HG02943 (cell line): ENCODE data around the gene NUPR1.
"Not testable (repeated sequence)": the region's sequence is repeated elsewhere in the genome, so short reads cannot be mapped to it uniquely, and the experiment has no call there.

Experiments used
- ATAC-seq: cut with Tn5 transposase; IDR thresholded peaks from one replicate; pipeline ENCODE4 v1.9.1; 2021; ENCODE audit warnings: mild to moderate bottlenecking, low read depth, moderate library complexity; ENCODE audit not compliant: unreplicated experiment

The NUPR1 gene

DNA sequence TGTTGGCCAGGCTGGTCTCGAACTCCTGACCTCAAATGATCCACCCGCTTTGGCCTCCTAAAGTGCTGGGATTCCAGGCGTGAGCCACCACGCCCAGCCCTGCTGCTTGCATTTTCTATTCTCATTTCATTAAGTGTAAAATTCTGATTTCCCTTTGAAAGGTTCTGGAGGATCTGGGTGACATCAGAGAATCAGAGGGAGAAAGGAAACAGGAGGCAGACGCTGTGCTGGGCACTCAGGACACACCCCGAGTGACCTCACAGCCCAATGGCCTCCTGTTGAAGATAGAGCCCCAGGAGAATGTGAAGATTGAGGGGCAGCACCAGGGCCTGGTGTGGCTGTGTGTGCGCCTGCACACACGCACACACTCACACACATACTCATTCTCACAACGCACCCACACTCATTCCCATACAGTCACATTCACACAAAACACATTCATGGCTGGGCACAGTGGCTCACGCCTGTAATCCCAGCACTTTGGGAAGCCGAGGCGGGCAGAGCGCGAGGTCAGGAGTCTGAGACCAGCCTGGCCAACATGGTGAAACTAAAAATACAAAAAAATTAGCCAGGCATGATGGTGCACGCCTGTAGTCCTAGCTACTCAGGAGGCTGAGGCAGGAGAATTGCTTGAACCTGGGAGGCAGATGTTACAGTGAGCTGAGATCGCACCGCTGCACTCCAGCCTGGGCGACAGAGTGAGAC is 38.1 kb downstream of the NUPR1 start:
- ATAC-seq = not testable (repeated sequence)

DNA sequence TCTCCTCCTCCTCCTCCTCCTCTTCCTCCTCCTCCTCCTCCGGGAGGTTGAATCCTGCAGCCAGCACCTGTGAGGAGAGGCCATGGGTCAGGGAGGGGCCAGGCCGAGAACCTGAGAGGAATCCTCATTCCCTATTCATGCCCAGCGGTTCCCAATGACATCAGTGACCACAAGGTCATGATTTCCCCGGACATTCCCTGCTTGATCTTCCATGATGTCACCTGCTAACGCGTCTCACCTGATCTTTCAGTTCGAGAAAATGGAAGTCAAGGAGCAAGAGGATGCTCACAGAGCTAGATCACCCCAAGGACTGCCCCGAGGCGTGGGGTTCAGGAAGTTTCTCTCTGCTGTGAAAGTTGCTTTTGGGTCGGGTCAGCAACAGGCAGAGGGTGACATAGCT is 38.9 kb downstream of the NUPR1 start:
- no peak for ATAC-seq

DNA sequence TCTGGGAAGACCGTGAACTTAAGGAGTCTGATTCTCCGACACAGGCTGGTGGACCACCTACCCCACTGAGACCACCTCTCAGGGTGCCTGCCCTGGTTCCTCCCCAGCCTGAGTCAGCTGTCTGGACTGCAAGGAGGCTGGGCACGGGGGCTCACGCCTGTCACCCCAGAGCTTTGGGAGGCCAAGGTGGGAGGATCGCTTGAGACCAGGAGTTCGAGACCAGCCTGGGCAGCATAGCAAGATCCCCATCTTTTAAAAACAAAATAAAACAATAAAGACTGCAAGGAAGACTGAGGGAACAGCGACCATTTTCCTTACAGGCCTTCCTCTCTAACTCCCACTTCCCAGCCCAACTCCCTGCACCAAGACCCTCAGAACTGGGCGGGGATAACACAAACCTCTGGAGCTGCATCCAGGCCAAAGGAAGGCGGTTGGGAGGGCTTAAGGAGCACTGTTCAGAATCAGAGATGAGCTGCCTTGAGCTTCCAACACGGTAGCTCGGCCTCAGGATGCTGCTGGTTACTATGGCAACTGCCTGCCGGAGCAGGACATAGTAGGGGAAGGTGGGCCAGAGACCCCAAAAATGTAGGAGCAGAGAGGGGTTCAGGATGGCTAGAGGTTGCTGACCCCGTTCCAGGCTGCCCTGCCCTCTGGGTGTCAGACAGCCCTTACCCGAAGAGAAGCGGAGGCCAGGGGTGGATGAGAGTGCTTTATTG is 40.0 kb downstream of the NUPR1 start:
- ATAC-seq = no peak

DNA sequence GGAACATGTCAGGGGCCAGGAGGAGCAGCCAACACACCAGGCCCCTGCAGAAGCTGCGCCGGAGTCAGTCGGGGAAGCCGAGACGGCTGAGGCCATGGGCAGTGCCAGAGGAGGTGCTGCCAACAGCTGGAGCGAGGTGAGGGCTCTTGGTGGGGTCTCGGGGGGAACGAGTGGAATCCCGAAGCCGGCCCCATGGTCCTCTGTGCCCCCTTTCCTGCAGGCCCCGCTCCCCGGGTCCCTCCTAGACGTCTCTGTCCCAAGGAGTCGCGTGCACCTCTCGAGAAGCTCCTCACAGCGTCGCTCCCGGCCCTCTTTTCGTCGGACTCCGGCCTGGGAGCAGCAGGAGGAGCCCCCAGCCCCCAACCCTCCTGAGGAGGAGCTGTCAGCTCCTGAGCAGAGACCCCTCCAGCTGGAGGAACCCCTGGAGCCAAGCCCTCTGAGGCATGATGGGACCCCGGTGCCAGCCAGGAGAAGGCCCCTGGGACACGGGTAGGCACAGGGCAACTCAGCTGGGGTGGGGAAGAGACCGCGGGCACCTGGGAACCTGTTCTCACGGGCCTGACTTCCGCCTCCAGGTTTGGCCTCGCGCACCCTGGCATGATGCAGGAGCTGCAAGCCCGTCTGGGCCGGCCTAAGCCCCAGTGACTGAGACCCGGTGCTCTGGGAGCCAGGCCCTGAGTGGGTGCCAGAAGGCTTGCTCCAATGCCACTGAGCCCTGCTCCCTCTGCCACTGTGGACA is 40.7 kb downstream of the NUPR1 start:
- no peak for ATAC-seq

DNA sequence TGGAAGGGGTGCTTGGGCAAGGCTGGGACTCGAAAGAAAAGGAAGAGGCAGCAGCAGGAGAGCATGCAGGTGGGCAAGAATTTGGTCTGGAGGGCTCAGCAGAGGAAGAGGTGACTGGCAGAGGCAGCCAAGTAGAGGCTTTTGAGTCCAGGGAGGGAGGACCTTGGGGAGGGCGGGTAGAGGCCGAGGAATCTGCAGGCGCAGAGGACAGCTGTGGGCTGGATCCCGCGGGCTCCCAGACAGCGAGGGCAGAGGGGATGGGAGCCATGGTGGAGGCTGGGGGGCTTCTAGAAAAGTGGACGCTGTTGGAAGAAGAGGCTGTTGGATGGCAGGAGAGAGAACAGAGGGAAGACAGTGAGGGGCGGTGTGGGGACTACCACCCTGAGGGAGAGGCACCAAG is 41.4 kb downstream of the NUPR1 start:
- ATAC-seq = no peak

DNA sequence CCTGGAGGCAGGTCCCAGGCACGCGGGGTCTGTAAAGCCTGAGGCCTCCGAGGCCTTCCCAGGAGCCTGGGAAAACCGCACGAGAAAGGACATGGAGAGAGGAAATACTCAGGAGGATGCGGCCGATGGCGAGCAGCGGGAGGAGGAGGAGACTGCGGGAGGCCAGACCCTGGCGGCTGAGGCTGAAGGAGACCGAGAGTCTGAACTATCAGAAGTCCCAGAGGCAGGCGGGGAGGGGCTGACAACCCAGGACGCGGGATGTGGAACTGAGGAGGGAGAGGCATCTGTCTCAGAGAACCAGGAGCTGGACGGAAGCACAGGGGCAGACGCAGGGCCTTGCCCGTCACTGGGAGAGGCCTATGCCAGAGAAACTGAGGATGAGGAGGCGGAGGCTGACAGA is 41.9 kb downstream of the NUPR1 start:
- ATAC-seq = no peak

DNA sequence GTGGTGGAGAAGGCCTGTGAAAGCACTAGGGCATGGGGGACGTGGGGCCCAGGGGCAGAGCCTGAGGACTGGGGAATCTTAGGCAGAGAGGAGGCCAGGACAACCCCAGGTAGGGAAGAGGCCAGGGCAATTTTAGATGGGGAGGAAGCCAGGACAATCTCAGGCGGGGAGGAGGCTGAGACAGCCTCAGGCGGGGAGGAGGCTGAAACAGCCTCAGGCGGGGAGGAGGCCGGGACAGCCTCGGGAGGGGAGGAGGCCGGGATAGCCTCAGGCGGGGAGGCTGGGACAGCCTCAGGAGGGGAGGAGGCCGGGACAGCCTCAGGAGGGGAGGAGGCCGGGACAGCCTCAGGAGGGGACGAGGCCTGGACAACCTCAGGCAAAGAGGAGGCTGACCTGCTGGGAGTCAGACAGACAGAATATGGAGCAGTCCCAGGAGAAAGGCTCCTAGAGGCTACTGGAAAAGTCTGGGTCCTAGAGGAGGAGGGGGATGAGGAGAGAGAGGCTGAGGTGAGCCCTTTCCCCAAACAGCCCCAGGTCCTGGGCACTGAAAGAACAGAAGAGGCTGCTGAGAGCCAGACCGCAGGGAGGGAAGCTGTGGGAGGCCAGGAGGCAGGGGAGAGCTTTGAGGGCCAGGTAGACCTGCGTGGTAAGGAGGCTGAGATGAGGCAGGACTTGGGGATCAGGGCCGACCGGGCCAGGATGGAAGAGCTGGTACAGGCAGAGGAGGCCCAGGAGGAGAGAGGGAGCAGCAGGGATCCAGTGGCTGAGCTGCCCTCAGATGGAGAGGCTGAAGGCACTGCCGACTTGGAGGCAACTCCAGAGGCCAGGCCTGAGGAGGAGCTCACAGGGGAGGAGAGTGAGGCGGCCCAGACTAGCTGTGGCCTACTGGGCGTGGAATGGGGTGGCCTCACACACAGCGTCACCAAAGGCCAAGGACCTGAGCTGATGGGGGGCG is 42.7 kb downstream of the NUPR1 start:
- ATAC-seq = no peak

DNA sequence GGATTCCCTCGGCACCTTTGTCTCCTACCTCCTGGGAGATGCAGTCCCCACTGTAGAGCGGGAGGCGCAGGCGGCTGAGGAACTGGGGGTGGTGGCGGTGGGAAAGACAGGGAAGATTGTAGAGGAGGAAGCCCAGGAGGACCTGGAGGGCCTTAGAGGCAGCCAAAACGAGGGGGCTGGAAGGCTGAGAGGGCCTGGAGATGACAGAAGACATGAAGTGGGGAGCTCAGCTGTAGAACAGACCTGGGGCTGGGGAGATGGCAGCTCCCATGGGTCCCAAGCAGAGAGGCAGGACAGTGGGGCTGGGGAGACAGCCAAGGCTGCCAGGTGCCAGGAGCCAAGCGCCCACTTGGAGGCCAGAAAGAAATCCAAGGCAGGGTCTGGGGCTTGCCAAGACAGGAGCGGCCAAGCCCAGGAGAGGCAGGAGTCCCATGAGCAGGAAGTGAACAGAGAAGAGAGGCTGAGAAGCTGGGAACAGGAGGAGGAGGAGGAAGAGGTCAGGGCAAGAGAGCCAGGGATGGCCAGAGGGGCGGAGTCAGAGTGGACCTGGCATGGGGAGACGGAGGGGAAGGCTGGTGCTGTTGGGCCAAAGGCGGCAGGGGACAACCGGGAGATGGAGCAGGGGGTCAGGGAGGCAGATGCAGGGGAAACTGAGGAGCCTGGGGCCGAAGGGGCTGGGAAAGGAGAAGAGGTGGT is 43.5 kb downstream of the NUPR1 start:
- no peak for ATAC-seq

DNA sequence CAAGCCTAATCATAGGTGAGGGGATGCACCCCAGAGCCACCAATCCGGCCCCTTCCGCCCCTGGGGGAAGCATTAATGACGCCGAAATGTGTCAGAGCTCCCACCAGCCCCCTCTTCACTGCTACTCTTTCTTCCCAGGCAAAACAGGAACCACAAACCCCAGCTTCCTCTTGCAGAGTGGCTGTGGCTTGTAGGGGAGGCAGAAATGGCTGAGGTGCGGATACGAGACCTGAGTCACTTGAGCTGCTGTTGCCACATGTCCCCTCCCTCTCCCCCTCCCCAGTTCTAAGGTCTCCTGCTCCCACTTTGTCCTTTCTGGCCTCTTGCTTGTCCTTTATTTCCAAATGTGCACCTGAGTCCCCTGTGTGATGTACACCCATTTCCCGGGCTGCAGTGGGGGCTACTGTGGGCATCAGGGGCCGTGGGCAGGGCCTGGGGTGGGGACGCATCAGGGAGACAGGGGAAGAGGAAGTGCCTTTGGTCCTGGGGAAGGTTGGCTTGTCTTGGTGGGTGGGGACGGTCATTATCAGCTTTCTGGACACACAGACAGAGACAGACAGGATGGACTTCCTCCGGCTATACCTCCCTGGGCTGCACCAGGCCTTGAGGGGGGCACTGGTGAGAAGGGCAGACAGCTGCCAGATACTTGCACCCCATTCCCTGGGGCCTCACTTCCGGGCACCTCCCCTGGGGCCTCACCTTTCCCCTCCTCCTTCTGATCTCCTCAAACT is 44.5 kb downstream of the NUPR1 start, which contains the start of gene APOBR:
TSS of gene APOBR (plus strand) at position 523 of the 731 bp plus-strand sequence. CDS start at position 562, 39 bp downstream.
- no peak for ATAC-seq

DNA sequence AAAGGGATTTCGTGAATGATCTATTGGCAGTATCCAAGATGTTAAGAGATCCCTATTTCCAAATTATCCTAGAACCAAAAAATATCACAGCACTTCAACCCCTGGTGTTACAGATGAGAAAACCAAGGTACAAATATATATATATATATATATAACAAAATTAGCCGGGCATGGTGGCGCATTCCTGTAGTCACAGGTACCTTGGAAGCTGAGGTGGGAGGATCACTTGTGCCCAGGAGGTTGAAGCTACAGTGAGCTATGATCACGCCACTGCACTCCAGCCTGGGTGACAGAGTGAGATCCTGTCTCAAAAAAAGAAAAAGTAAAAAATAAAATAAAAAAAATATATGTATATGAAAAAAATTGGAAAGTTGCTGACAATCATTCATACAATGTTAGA is 46.3 kb downstream of the NUPR1 start:
- ATAC-seq = no peak

DNA sequence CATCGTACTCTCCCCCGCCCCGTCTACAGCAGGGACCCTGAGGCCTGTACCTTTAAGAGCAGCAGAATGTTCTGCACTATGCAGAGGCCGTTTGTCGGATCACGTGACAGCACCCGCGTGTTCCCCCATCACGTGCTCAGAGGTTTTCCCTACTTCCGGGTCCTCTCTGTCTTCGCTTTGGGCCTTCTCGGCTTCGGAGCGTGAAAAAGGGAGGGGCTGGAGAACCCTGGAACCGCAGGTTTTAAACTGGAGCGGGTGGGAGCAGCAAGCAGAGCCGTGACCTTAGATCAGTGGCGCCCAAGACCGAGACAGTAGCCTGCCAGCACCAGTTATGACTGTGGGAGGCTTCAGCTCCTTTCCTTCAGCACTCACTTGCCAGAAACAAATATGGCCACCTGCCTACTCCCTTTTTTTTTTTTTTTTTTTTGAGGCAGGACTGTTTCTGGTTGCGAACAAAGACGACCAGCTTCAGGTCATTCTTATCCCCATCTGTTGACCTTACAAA is 46.8 kb downstream of the NUPR1 start, which contains the start of gene CLN3:
TSS of gene CLN3 (minus strand) at position 105 of the 505 bp plus-strand sequence. CDS start 315 bp downstream, outside the sequence.
- peak; percentile 68 for ATAC-seq

DNA sequence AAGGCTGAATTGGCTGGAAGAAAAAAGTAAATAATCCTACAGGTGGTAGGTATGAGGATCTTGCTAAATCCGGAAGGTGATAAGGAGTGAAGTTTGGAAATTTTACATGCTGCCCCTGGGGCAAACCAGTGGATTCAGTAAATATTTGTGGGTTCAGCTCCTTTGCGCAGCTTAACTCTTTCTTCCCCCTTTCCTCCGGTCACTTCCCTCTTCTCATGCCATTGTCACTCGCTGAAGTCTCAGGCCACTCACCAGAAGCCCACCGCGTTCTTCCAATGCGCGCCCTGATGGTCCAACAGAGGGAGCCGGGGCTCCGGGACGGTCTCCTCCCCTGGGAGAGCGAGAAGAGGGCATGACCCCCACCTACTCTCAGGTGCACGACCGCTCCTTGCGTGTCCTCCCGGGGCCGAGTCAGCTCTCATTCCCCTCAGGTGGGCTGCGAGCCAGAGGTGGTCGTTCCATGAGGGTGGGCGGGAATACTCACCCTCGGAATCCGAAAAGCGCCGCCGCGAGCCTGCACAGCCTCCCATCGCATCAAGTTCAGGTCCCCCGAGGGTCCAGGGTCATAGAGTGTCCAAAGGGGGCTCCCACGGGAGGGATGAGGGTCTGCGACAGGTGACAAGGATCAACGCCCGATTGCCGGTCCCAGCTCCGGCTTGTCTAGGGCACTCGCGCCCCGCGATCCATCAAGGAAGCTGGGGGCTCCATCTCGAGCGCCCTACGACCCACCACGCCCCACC is 47.4 kb downstream of the NUPR1 start:
- ATAC-seq = no peak

DNA sequence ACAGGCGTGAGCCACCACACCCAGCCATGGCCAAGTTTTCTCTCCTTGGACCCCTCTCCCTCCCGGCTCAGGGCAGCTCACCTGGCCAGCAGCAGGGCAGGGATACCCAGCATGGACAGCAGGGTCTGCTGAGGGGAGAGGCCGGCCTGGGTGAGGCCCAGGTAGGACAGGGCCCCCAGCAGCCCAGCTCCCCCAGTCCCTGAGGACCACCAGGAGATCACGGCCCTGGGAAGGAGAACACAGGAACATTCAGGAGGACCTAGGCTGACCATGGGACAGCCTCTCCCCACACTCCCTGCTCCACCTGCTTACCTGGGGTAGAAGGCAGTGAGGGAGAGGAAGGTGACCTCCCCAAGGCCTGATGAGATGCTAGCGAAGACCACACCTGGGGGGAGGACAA is 52.5 kb downstream of the NUPR1 start:
- no peak for ATAC-seq

DNA sequence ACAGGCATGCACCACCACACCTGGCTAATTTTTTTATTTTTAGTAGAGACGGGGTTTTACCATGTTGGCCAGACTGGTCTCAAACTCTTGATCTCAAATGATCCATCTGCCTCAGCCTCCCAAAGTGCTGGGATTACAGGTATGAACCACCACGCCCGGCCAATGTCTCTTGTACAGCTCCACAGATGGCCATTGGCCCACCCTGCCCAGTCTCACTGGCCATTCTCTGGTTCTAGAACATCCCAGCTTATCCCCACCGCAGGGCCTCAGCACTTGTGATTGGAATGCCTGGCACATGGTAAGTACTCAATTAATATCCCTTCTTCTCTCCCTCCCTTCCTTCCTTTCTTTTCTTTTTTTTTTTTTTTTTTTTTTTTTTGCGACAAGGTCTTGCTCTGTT is 55.4 kb downstream of the NUPR1 start:
- ATAC-seq = not testable (repeated sequence)
